ENCODE results near the gene TRNAU1AP.
"Not testable (repeated sequence)": the region's sequence is repeated elsewhere in the genome, so short reads cannot be mapped to it uniquely, and the experiment has no call there.

TRNAU1AP gene

GRCh38 chr1:28552758-28553663 is at the start of gene TRNAU1AP:
TRNAU1AP (plus strand) TSS chr1:28553085; CDS start chr1:28553111, 26 bp downstream.
- peak; percentile 95 for DNase-seq

DNA sequence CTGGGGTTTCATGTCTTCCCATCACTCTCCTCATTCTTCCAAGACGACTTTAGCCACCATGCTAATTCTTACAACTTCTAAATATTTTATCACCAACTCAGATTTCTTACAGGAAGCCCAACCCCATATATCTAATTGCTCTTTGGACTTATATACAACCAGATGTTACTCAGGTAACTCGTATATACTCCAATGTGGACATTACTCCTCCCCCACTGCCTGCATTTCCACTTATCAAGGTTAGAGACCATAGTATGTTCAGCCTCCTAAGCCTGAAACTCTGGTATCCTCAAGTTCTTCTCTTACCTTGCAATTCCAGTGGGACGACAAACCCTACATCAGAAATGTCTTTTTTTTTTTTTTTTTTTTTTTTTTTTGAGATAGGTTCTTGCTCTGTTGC is 49.8 kb upstream of the TRNAU1AP start:
- no peak for DNase-seq

- DNase-seq: peak; percentile 98
Observed at GRCh38 chr1:28505406-28506187, 47.3 kb upstream of the TRNAU1AP start, which contains the start of gene RCC1. RCC1 (plus strand) TSS chr1:28506043; CDS start chr1:28529867, 23,824 bp downstream.

GRCh38 chr1:28506907-28507246 is 46.0 kb upstream of the TRNAU1AP start:
- no peak for DNase-seq

DNA sequence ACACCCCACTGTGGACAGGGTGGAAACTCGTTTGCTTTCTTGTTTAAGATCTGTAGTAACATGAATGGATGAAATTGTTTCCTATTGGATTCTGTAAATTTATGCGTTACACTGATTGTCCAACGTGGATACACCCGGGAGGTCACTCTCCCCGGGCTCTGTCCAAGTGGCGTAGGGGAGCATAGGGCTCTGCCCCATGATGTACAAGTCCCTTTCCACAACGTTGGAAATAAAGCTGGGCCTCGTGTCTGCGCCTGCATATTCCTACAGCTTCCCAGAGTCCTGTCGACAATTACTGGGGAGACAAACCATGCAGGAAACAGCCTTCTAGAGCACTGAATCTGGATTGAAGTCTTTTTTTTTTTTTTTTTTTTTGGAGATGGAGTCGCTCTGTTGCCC is 45.6 kb upstream of the TRNAU1AP start:
- no peak for DNase-seq

- DNase-seq: no peak
Observed at GRCh38 chr1:28507646-28508434, 45.0 kb upstream of the TRNAU1AP start.

DNA sequence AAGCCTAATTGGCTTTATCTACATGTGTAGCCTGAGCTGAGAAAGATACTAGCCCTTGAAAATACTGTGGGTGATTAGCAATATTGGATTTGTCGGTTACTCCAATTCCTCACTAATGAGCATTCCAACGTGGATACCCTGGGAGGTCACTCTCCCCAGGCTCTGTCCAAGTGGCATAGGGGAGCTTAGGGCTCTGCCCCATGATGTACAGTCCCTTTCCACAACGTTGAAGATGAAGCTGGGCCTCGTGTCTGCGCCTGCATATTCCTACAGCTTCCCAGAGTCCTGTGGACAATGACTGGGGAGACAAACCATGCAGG is 44.5 kb upstream of the TRNAU1AP start:
- no peak for DNase-seq

DNA sequence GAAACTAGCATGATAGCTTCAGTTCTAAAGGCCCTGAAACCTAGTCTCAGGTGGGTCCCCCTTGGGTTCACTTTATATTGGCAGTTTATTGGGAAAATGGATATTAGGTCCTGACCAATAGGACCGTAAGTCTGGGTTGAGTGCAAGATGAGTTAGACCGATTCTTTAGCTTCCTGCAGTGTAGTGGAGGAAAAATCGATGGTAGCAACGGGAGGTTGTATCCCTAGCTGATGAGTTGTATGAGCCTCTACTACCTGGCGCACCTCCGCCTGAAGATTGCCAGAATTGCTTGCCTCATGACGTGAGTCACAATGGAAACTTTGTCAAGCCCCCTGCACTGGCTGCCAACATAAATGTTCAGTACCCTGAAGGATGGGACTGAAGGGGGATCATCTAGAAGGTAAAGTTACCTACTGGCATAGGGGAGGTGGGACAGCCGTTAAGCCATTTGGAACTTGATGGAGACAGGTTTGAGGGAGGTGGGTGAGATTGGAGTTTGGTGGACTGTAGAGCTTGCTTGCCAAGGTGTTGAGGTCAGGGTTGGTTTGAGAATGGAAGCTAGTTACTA is 43.1 kb upstream of the TRNAU1AP start:
- no peak for DNase-seq

- no peak for DNase-seq
Observed at GRCh38 chr1:28510273-28510969, 42.5 kb upstream of the TRNAU1AP start.

- no peak for DNase-seq
Observed at GRCh38 chr1:28510970-28511440, 41.9 kb upstream of the TRNAU1AP start.

DNA sequence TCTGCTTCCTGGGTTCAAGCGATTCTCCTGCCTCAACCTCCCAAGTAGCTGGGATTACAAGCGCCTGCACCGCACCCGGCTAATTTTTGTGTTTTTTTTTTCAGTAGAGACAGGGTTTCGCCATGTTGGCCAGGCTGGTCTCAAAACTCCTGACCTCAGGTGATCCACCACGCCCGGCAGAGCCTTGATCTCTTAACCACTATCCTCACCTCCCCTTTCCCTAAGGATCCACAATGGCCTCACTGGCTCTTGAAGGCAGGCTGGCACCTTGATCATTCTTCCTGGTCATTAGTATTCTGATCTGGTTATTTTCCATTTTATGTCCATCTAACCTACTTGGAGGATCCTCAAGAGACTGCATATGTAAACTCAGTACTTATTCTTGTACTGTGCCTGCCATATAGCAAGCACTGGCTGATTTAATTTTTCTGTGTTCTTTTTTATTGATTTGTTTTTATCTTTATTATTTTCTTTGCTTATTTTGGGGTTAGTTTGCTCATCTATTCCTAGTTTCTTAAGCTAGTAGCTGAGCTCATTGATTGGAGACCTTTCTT is 40.8 kb upstream of the TRNAU1AP start:
- no peak for DNase-seq

DNA sequence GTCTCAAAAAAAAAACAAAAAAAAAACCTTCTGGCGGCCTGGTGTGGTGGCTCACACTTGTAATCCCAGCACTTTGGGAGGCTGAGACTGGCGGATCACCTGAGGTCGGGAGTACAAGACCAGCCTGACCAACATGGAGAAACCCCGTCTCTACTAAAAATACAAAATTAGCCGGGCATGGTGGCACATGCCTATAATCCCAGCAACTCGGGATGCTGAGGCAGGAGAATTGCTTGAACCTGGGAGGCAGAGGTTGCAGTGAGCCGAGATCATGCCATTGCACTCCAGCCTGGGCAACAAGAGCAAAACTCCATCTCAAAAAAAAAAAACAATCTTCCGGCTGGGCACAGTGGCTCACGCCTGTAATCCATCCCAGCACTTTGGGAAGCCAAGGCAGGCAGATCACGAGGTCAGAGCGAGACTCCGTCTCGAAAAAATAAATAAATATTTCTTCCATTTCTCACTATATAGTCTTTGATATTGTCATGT is 38.4 kb upstream of the TRNAU1AP start:
- DNase-seq: not testable (repeated sequence)

DNA sequence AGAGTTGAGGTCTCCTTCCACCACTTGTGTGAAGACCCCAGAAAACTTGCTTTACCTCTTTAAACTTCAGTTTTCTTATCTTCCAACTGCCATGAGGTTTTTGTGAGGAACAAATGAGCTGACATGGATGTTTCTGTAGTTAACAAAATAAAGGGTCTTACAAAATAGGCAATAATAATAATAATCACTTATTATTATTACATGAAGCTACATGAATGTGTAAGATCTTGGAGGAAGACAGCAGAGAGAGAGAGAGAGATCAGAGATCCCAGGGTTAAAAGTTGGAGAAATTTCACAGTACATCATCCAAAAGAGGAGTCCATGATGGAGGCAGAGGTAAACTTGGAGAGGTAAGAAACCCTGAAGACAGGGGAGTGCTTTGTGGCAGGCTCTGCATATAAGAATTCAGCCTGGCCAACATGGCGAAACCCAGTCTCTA is 36.3 kb upstream of the TRNAU1AP start:
- no peak for DNase-seq

GRCh38 chr1:28517649-28517999 is 35.3 kb upstream of the TRNAU1AP start:
- DNase-seq: no peak

GRCh38 chr1:28518000-28518744 is 34.7 kb upstream of the TRNAU1AP start:
- peak; percentile 85 for DNase-seq

GRCh38 chr1:28518745-28519341 is 34.0 kb upstream of the TRNAU1AP start:
- DNase-seq: no peak

GRCh38 chr1:28519946-28520725 is 32.7 kb upstream of the TRNAU1AP start:
- no peak for DNase-seq

DNA sequence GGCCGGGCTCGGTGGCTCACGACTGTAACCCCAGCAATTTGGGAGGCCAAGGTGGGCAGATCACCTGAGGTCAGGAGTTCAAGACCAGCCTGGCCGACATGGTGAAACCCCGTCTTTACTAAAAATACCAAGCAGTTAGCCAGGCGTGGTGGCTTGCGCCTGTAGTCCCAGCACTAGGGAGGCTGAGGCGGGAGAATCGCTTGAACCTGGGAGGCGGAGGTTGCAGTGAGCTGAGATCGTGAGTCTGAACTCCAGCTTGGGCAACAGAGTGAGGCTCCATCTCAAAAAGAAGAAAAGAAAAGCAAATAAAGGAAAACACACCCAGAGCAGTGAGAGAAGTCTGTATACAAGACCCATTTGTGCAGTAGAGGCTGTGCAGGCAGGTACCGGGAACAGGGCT is 32.1 kb upstream of the TRNAU1AP start:
- not testable (repeated sequence) for DNase-seq

- no peak for DNase-seq
Observed at GRCh38 chr1:28521502-28522164, 31.3 kb upstream of the TRNAU1AP start.
